Upper lobe of left lung (tissue), 6 donors: ENCODE data around the gene GABBR1. TPM values are rescaled to one million over a fixed set of nuclear protein-coding genes. Genes with fewer than 3 reads are reported as not detected.

Source experiments
- ATAC-seq, 2 donors: fragments of 200-7000 bp; cut with Tn5 transposase; one replicate each; pipeline ENCODE4 v1.9.1; 2022; ENCODE audit warnings: mild to moderate bottlenecking in 2 of 2, moderate library complexity in 2 of 2; ENCODE audit not compliant: low FRiP score in 2 of 2
- DNase-seq, 2 donors: peaks; one replicate each; pipeline ENCODE4 v3.0.0-alpha.2; 2019 to 2020
- H3K27ac ChIP-seq, 4 donors: fragments of 200-600 bp; sonication (generic); one replicate each; pipeline ENCODE4 v1.5.1; 2016 to 2019
- H3K27me3 ChIP-seq, 4 donors: fragments of 200-600 bp; sonication (generic); one replicate each; pipeline ENCODE4 v1.5.1; 2017 to 2019
- H3K36me3 ChIP-seq, 4 donors: fragments of 200-600 bp; sonication (generic); one replicate each; pipeline ENCODE4 v1.5.1; 2016 to 2019
- H3K4me1 ChIP-seq, 4 donors: fragments of 200-600 bp; sonication (generic); one replicate each; pipeline ENCODE4 v1.5.1; 2018 to 2019
- H3K4me3 ChIP-seq, 4 donors: fragments of 200-600 bp; sonication (generic); one replicate each; pipeline ENCODE4 v1.5.1; 2017 to 2019; ENCODE audit warnings: mild to moderate bottlenecking in 2 of 4, moderate library complexity in 1 of 4
- H3K9me3 ChIP-seq, 4 donors: fragments of 200-600 bp; sonication (generic); one replicate each; pipeline ENCODE4 v1.5.1; 2018 to 2019
- EP300 ChIP-seq, 4 donors: sonication (generic); formaldehyde crosslinking; IDR thresholded peaks; one replicate each; pipeline ENCODE4 v1.5.1; 2017; ENCODE audit warnings: antibody characterized with exemption in 4 of 4, control low read depth in 2 of 4
- POLR2A ChIP-seq, 4 donors: fragments of 450-650 bp; IDR thresholded peaks; one replicate each; pipeline ENCODE4 v1.5.1; 2016 to 2017; ENCODE audit warnings: antibody characterized with exemption in 4 of 4, mild to moderate bottlenecking in 2 of 4
- POLR2AphosphoS5 ChIP-seq, 2 donors: sonication (generic); formaldehyde crosslinking; IDR thresholded peaks; one replicate each; pipeline ENCODE4 v1.5.1; 2017; ENCODE audit warnings: antibody characterized with exemption in 2 of 2
- WGBS, 2 donors: methylation state at CpG; one replicate each; pipeline ENCODE4 v1.1.5; 2017 to 2018; 5-methylcytosine and 5-hydroxymethylcytosine counted together
- small RNA-seq, 4 donors: library from RNA; depleted of rRNA; stranded (forward); fragments of <200 nt; gene quantifications; one replicate each; pipeline ENCODE3, GENCODE V24; 2016
- total RNA-seq, 6 donors: library from RNA; depleted of rRNA in 4 of 6; stranded (reverse); fragments of >200 nt in 4 of 6; gene quantifications; one replicate each; pipeline versions ENCODE4 v1.1.0 to v1.2.1, GENCODE V29; 2016 to 2021
- TF ChIP-seq, protein P1 (sequence below), 6 experiments: fragments of 450-650 bp in 4 of 6; fragments of 200-600 bp in 2 of 6; sonication (generic) in 2 of 6; IDR thresholded peaks; one replicate each; pipeline ENCODE4 v1.5.1; 2016 to 2019; ENCODE audit warnings: antibody characterized with exemption in 6 of 6
- donor health status: DM: no; HTN: no; CAD: no; lungs with moderate emphysema.
- donor health status: DM: no; HTN: yes; CAD: no; lungs with severe emphysema.

Gene GABBR1
- total RNA-seq, 6 donors from 2014 or later: 13.2 to 171 (median 34.8) TPM

DNA sequence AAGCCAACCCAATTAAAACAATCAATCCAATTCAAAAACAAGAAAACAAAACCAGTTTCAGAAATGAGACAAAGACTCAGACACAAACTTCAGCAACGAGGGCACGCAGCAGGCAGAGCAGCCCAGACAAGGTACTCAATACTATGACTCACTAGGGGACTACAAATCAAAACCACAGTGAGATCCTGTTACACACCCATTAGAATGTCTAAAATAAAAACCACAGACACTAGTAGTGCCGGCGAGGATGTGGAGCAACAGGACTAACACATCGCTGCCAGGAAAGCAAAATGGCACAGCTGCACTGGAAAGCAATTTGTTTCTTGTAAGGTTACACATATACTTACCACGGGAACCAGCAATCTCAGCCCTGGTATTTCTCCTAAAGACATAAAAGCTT is 116.9 kb downstream of the GABBR1 start:
- H3K4me1 ChIP-seq: no peaks in the 10 kb centered on the region
- no peak for DNase-seq
- no peaks in the 10 kb centered on the region for H3K9me3 ChIP-seq
- ATAC-seq: no peak
- H3K36me3 ChIP-seq: no peaks in the 10 kb centered on the region
- H3K4me3 ChIP-seq: no peak overlapping the region
- TF ChIP-seq POLR2A (IDR thresholded peaks at IDR 0.05) (no peak), POLR2AphosphoS5 (IDR thresholded peaks at IDR 0.05) (no peak), EP300 (IDR thresholded peaks at IDR 0.05) (no peak)
- TF ChIP-seq, protein P1, sequence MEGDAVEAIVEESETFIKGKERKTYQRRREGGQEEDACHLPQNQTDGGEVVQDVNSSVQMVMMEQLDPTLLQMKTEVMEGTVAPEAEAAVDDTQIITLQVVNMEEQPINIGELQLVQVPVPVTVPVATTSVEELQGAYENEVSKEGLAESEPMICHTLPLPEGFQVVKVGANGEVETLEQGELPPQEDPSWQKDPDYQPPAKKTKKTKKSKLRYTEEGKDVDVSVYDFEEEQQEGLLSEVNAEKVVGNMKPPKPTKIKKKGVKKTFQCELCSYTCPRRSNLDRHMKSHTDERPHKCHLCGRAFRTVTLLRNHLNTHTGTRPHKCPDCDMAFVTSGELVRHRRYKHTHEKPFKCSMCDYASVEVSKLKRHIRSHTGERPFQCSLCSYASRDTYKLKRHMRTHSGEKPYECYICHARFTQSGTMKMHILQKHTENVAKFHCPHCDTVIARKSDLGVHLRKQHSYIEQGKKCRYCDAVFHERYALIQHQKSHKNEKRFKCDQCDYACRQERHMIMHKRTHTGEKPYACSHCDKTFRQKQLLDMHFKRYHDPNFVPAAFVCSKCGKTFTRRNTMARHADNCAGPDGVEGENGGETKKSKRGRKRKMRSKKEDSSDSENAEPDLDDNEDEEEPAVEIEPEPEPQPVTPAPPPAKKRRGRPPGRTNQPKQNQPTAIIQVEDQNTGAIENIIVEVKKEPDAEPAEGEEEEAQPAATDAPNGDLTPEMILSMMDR (IDR thresholded peaks at IDR 0.05): no peak
- H3K27me3 ChIP-seq: no peaks in the 10 kb centered on the region
- 46 to 55% methylated on average over 6 of the region's 6 CpGs for WGBS, 2 donors
- H3K27ac ChIP-seq: no peak overlapping the region

DNA sequence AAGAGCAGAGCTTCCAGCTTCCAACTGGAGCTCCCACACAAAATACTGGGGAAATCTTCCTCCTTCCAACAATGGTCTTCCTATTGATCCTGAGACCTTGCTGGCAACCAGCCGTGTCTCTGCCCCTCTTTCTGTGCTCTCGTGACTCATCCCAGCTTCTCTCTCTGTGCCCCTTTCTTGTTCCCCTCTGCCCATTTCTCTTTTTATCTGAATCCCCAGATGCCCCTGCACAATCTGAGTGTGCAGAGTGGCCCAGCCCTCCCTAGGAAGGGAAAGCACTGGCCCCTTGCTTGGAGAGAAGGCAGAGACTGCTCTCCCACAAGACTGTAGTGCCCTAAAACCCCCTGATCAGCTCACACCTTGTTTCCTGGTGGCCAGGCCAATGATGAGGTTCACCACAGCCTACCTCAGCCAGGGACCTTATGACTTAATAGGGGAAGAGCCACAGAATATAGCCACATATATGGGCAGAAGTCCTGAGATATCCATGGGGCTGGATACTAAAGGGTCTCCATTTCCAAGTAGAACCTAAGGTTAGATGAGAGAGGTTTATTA is 122.2 kb downstream of the GABBR1 start:
- no peaks in the 10 kb centered on the region for H3K4me1 ChIP-seq
- H3K27me3 ChIP-seq: no peaks in the 10 kb centered on the region
- H3K27ac ChIP-seq: no peak overlapping the region
- no peak for DNase-seq
- no peaks in the 10 kb centered on the region for H3K9me3 ChIP-seq
- H3K36me3 ChIP-seq: no peaks in the 10 kb centered on the region
- ATAC-seq: no peak
- TF ChIP-seq EP300 (IDR thresholded peaks at IDR 0.05): no peak
- TF ChIP-seq POLR2AphosphoS5 (IDR thresholded peaks at IDR 0.05): no peak
- TF ChIP-seq, protein P1 (IDR thresholded peaks at IDR 0.05): no peak
- TF ChIP-seq POLR2A (IDR thresholded peaks at IDR 0.05): no peak
- no peak overlapping the region for H3K4me3 ChIP-seq
- WGBS, 2 donors: 73 to 81% methylated on average over 2 of the region's 2 CpGs

DNA sequence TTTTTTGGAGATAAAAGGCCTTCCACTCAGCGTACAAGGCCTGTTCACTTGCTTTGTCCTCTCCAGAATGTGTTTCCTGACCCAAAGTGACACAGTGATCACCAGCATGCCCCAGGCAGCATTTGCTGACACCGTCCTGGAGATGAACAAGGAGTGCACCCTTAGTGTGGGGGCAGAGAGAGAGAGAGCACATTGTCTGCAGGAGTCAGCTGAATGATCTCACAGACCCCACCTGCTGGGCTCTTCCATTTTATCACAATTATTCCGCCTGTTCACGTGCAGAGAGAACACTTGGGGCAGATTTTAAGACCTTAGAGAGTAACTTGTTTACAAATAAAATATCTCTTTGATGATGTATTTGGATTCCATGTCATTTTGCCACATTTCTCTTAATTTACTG is 122.8 kb downstream of the GABBR1 start:
- ATAC-seq: no peak
- no peaks in the 10 kb centered on the region for H3K36me3 ChIP-seq
- no peak for DNase-seq
- H3K27me3 ChIP-seq: no peaks in the 10 kb centered on the region
- TF ChIP-seq POLR2AphosphoS5 (IDR thresholded peaks at IDR 0.05) (no peak), EP300 (IDR thresholded peaks at IDR 0.05) (no peak), POLR2A (IDR thresholded peaks at IDR 0.05) (no peak)
- TF ChIP-seq, protein P1 (IDR thresholded peaks at IDR 0.05): no peak
- no peaks in the 10 kb centered on the region for H3K4me1 ChIP-seq
- H3K9me3 ChIP-seq: no peaks in the 10 kb centered on the region
- H3K27ac ChIP-seq: no peak overlapping the region
- 47 to 50% methylated on average over 4 of the region's 4 CpGs for WGBS, 2 donors
- H3K4me3 ChIP-seq: no peak overlapping the region

Small RNAs within 50 kb of the gene (small RNA-seq; reads per million reads assigned to genes)
- gene SNORD32B (0.29 to 0.68 (median 0.43) reads per million in 4 donors), gene SUMO2P1 (0 reads per million in 4 donors), gene TMEM183AP1 (0 reads per million in 4 donors)

Other genes starting within 250 kb of the GABBR1 start
- gene OR12D2, start 237.6 kb downstream of the GABBR1 start, total RNA-seq: not detected
- not detected for gene OR12D1, start 218.3 kb downstream of the GABBR1 start, total RNA-seq
- not detected for gene OR10C1, start 193.9 kb downstream of the GABBR1 start, total RNA-seq
- gene OR11A1, start 176.1 kb downstream of the GABBR1 start, total RNA-seq: not detected
- not detected for gene OR2H1, start 176.0 kb downstream of the GABBR1 start, total RNA-seq
- gene MAS1L, start 145.2 kb downstream of the GABBR1 start, total RNA-seq: 1 to 10 TPM in 1 of 6 donors, under 1 TPM in 1, not detected in 4; 0.54 to 1.8 TPM
- 1 to 10 TPM in 2 of 6 donors, under 1 TPM in 2, not detected in 2; 0.76 to 3.6 (median 1.6) TPM for gene UBD, start 73.5 kb downstream of the GABBR1 start, total RNA-seq
- not detected for gene OR2H2, start 48.1 kb downstream of the GABBR1 start, total RNA-seq
- not detected for gene MOG, start 23.9 kb upstream of the GABBR1 start, total RNA-seq
- 1 to 10 TPM in 1 of 6 donors, under 1 TPM in 1, not detected in 4; 0.30 to 2.1 TPM for gene ZFP57, start 48.0 kb upstream of the GABBR1 start, total RNA-seq
- 100 to 1,000 TPM; 163 to 418 (median 191) TPM for gene HLA-F, start 90.3 kb upstream of the GABBR1 start, total RNA-seq
- 10 to 100 TPM in 1 of 6 donors, 1 to 10 TPM in 5; 1.0 to 11.8 (median 6.2) TPM for gene HLA-G, start 194.6 kb upstream of the GABBR1 start, total RNA-seq